Activated naive CD8-positive, alpha-beta T cell treated with anti-CD3 and anti-CD28 coated beads, Interleukin-2, amount 10 ng/mL, durations not matched to agents 7 days and 5 days (primary cell): ENCODE results near the gene PURA. TPM values are rescaled to one million over a fixed set of nuclear protein-coding genes. Genes with fewer than 3 reads are reported as not detected.
"Not testable (repeated sequence)": the region's sequence is repeated elsewhere in the genome, so short reads cannot be mapped to it uniquely, and the experiment has no call there.

Experiments
- ATAC-seq: fragments of 150-1000 bp; cut with Tn5 transposase; one replicate; pipeline ENCODE4 v1.10.0; 2021; ENCODE audit warnings: low read depth, moderate library complexity
- POLR2A ChIA-PET: fragments of 350-600 bp; sonication (Branson Sonifier 250); formaldehyde crosslinking; loops from one replicate; lab custom pipeline; 2021; ENCODE audit warnings: antibody characterized with exemption; lab: Charles Lee
- DNase-seq: peaks from one replicate; pipeline ENCODE4 v3.0.0; 2021
- H3K27ac Mint-ChIP-seq: one replicate; pipeline ENCODE4 v1.8.0; 2022; ENCODE audit warnings: mild to moderate bottlenecking, mixed read lengths
- H3K27me3 Mint-ChIP-seq: one replicate; pipeline ENCODE4 v1.8.0; 2022; ENCODE audit warnings: mild to moderate bottlenecking, moderate library complexity, mixed read lengths
- H3K36me3 Mint-ChIP-seq: one replicate; pipeline ENCODE4 v1.8.0; 2021; ENCODE audit warnings: mild to moderate bottlenecking, mixed read lengths
- H3K4me1 Mint-ChIP-seq: one replicate; pipeline ENCODE4 v1.8.0; 2021; ENCODE audit warnings: mixed read lengths
- H3K4me3 Mint-ChIP-seq: one replicate; pipeline ENCODE4 v1.8.0; 2022; ENCODE audit warnings: mild to moderate bottlenecking, moderate library complexity, mixed read lengths
- H3K9me3 Mint-ChIP-seq: one replicate; pipeline ENCODE4 v1.8.0; 2021; ENCODE audit warnings: mixed read lengths
- total RNA-seq, 2 experiments: library from RNA; stranded (reverse); gene quantifications; one replicate each; pipeline ENCODE4 v1.2.3, GENCODE V29; 2021

Gene PURA
- total RNA-seq, 2 experiments from 2014 or later, result 19.8 TPM

GRCh38 chr5:140148508-140148907 lies 34.6 kb downstream of the PURA start:
- Mint-ChIP-seq H3K9me3 (no peaks in the 10 kb centered on the region), H3K27me3 (peaks cover 31% of the 10 kb centered on the region), H3K4me1 (peaks cover 8% of the 10 kb centered on the region), H3K36me3 (no peaks in the 10 kb centered on the region), H3K4me3 (no peak overlapping the region), H3K27ac (no peak overlapping the region)
- ATAC-seq (no peak), DNase-seq (no peak)
- POLR2A ChIA-PET, result no interaction called here

- DNase-seq, result no peak
- ATAC-seq, result no peak
- Mint-ChIP-seq H3K9me3 (no peaks in the 10 kb centered on the region), H3K27ac (no peak overlapping the region), H3K36me3 (no peaks in the 10 kb centered on the region), H3K4me1 (peaks cover 7% of the 10 kb centered on the region), H3K4me3 (no peak overlapping the region), H3K27me3 (peaks cover 30% of the 10 kb centered on the region)
- POLR2A ChIA-PET, result no interaction called here
These were observed 36.3 kb downstream of the PURA start for GRCh38 chr5:140150201-140150600.

GRCh38 chr5:140151144-140152021 lies 37.5 kb downstream of the PURA start:
- Mint-ChIP-seq H3K36me3 (no peaks in the 10 kb centered on the region), H3K4me1 (peaks cover 3% of the 10 kb centered on the region), H3K9me3 (no peaks in the 10 kb centered on the region), H3K27ac (no peak overlapping the region), H3K27me3 (peaks cover 23% of the 10 kb centered on the region), H3K4me3 (no peak overlapping the region)
- POLR2A ChIA-PET, result no interaction called here
- no peak for ATAC-seq
- no peak for DNase-seq

GRCh38 chr5:140152022-140152999 lies 38.4 kb downstream of the PURA start:
- Mint-ChIP-seq H3K4me1 (peaks cover 6% of the 10 kb centered on the region), H3K27me3 (peaks cover 15% of the 10 kb centered on the region), H3K36me3 (no peaks in the 10 kb centered on the region), H3K27ac (no peak overlapping the region), H3K9me3 (no peaks in the 10 kb centered on the region), H3K4me3 (no peak overlapping the region)
- ATAC-seq, result no peak
- DNase-seq, result no peak
- POLR2A ChIA-PET, result no interaction called here

GRCh38 chr5:140153255-140153654 lies 39.3 kb downstream of the PURA start:
- Mint-ChIP-seq H3K4me1 (peaks cover 6% of the 10 kb centered on the region), H3K9me3 (no peaks in the 10 kb centered on the region), H3K27ac (no peak overlapping the region), H3K27me3 (peaks cover 6% of the 10 kb centered on the region), H3K36me3 (no peaks in the 10 kb centered on the region), H3K4me3 (no peak overlapping the region)
- no peak for ATAC-seq
- no peak for DNase-seq
- POLR2A ChIA-PET, result no interaction called here

GRCh38 chr5:140153905-140154304 lies 40.0 kb downstream of the PURA start:
- ATAC-seq (no peak), DNase-seq (no peak)
- POLR2A ChIA-PET, result interaction anchor here (0.5 kb wide), 1 partner anchor 88 kb away, joined by 4 read pairs; no protein-coding TSS in a partner anchor
- H3K27ac Mint-ChIP-seq, result no peak overlapping the region
- H3K36me3 Mint-ChIP-seq, result no peaks in the 10 kb centered on the region
- H3K27me3 Mint-ChIP-seq, result peaks cover 3% of the 10 kb centered on the region
- no peaks in the 10 kb centered on the region for H3K9me3 Mint-ChIP-seq
- no peak overlapping the region for H3K4me3 Mint-ChIP-seq
- peaks cover 6% of the 10 kb centered on the region for H3K4me1 Mint-ChIP-seq

GRCh38 chr5:140154710-140155381 lies 40.9 kb downstream of the PURA start:
- H3K4me3 Mint-ChIP-seq, H3K36me3 Mint-ChIP-seq, ATAC-seq, H3K4me1 Mint-ChIP-seq, H3K9me3 Mint-ChIP-seq, H3K27ac Mint-ChIP-seq, H3K27me3 Mint-ChIP-seq, DNase-seq, POLR2A ChIA-PET: not testable (repeated sequence)

GRCh38 chr5:140157032-140157781 lies 43.3 kb downstream of the PURA start:
- DNase-seq, result peak; percentile 85
- Mint-ChIP-seq H3K4me3 (peak overlapping the region; percentile 63), H3K27ac (peak overlapping the region; percentile 1), H3K4me1 (peaks cover 6% of the 10 kb centered on the region), H3K27me3 (peaks cover 3% of the 10 kb centered on the region), H3K9me3 (no peaks in the 10 kb centered on the region), H3K36me3 (no peaks in the 10 kb centered on the region)
- POLR2A ChIA-PET, result no interaction called here
- ATAC-seq, result peak; percentile 100

GRCh38 chr5:140159014-140159927 lies 45.4 kb downstream of the PURA start:
- H3K36me3 Mint-ChIP-seq, result no peaks in the 10 kb centered on the region
- no peak overlapping the region for H3K27ac Mint-ChIP-seq
- no peak overlapping the region for H3K4me3 Mint-ChIP-seq
- DNase-seq (no peak), ATAC-seq (no peak)
- peaks cover 6% of the 10 kb centered on the region for H3K4me1 Mint-ChIP-seq
- POLR2A ChIA-PET, result no interaction called here
- H3K27me3 Mint-ChIP-seq, result peaks cover 4% of the 10 kb centered on the region
- H3K9me3 Mint-ChIP-seq, result no peaks in the 10 kb centered on the region

- no peak overlapping the region for H3K27ac Mint-ChIP-seq
- POLR2A ChIA-PET, result no interaction called here
- DNase-seq (no peak), ATAC-seq (no peak)
- no peaks in the 10 kb centered on the region for H3K36me3 Mint-ChIP-seq
- peaks cover 2% of the 10 kb centered on the region for H3K27me3 Mint-ChIP-seq
- H3K4me3 Mint-ChIP-seq, result no peak overlapping the region
- H3K4me1 Mint-ChIP-seq, result peaks cover under 1% of the 10 kb centered on the region
- no peaks in the 10 kb centered on the region for H3K9me3 Mint-ChIP-seq
These were observed 48.4 kb downstream of the PURA start for GRCh38 chr5:140162275-140162674.

- Mint-ChIP-seq H3K9me3 (no peaks in the 10 kb centered on the region), H3K36me3 (no peaks in the 10 kb centered on the region), H3K4me3 (no peak overlapping the region), H3K27ac (no peak overlapping the region), H3K4me1 (no peaks in the 10 kb centered on the region), H3K27me3 (peaks cover 2% of the 10 kb centered on the region)
- DNase-seq (no peak), ATAC-seq (no peak)
- POLR2A ChIA-PET, result no interaction called here
These were observed 48.9 kb downstream of the PURA start for GRCh38 chr5:140162781-140163180.
